T follicular helper cell (primary cell): ENCODE results near the gene SMU1.
A peak's percentile ranks its signal among the peaks of the same experiment; 100 is the strongest.

Experiments
- DNase-seq: peaks from one replicate; pipeline ENCODE4 v3.0.0-alpha.2; 2020; ENCODE audit warnings: low read depth
- total RNA-seq, 2 experiments: gene quantifications; one replicate each; lab custom pipeline; 2026; lab: John Stamatoyannopoulos, UW

Gene SMU1
- total RNA-seq: 171 to 244 reads per million in 2 experiments

DNA sequence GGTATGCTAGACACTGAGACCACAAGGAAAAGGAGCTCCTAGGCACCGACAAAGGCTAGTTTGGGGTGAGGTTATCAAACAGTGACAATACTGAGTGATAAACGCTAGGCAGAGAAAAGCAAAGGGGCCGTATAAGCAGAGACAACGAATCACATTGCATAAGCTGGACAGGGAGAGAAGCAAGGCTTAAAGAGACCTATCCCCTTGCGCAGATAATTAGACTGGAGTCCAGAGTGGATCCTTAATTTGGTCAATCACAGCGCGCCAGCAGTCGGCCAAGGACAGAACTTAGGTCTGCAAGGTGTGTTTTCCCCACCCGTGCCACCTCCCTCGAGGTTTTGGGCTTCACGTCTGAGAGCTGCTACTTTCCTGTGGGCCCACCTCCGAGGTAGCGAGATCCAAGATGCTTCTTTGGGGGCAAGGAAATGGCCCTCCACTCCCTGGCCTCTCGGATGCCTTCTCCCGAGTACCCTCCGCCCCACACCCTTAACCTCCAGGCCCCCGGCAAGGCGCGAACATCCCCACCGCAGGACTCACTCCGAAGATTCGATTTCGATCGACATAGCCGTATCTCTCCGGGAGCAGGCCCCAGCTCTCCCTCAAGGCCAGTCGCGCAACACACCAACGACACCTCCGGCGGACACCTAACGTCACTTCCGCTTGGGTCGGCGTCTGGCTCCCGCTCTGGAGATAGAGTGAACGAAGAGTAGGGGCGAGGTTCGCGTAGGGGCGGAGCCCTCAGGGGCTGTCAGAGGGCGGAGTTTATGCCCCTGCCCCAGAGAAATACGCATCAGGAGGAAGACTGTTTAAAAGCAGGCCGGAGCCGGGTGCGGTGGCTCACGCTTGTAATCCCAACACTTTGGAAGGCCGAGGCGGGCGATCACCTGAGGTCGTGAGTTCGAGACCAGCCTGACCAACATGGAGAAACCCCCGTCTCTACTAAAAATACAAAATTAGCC, at the start of gene SMU1:
SMU1 (minus strand) TSS at position 629 of the 959 bp plus-strand sequence; CDS start at position 563, 66 bp downstream.
- DNase-seq: peak; percentile 94

DNA sequence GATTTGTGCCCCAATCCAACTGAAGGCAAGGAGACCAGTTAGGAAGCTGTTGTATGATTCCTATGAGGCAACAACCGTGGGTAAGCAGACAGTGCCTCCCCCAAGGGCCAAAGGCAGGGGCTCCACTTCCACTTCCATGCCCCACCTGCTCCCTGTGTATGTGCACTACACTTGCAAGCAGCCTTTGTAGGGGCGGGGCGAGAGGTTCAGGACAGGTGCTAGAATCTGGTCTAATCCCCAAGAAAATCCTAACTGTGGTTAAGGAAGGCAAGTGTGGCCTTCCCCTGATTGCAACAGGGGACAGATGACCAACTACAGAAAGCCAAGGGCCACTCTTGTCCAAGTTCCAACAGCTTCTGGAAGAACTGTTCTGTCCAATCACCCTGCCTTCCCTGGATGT, 49.0 kb upstream of the SMU1 start:
- no peak for DNase-seq

DNA sequence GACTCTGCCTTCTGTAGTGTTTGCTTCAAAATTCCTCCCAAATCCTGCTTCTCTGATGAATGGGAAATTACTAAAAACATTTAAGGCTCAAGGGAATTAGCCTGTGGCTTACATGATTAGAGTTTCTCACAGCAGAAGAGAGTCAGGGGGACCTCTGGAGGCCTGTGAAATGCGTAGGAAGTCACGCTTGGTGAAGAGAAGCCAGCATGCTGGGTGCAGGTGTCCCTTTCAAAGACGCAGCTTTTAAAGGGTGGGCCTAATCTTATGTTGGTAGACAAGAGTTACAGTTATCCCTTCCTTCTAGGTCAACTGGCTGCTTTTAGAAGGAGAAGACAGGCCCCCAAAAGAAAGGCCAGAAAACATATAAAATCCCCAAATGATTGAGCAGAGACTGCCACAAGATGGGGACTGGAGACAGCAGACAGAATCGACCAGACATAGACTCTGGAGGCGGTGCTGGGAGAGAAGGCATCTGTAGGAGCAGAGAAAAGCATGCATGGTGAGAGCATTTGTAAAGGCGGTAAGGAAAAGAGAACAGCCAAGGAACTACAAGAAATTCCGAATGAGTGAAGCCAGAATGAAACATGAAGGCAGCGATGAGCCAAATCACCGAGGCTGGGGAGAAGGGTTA, 48.4 kb upstream of the SMU1 start:
- no peak for DNase-seq

DNA sequence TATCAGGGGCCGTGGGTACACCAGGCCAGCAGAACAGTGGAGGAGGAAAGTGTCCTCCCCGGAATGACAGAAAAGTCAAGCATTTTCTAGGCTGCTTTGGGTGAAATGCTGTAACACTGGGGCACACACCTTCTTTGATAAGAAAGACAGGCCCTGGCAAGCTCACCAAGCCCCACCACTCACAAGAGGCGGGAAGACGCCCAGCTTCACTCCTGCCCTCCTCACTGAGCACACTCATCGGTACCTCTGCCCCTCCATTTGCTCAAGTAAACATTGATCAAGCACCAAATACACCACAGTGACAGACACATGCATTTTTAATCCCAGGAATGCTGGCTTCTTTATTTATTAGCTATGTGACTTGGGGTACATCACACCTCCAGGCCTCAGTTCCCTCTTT, 47.6 kb upstream of the SMU1 start:
- DNase-seq: no peak

DNA sequence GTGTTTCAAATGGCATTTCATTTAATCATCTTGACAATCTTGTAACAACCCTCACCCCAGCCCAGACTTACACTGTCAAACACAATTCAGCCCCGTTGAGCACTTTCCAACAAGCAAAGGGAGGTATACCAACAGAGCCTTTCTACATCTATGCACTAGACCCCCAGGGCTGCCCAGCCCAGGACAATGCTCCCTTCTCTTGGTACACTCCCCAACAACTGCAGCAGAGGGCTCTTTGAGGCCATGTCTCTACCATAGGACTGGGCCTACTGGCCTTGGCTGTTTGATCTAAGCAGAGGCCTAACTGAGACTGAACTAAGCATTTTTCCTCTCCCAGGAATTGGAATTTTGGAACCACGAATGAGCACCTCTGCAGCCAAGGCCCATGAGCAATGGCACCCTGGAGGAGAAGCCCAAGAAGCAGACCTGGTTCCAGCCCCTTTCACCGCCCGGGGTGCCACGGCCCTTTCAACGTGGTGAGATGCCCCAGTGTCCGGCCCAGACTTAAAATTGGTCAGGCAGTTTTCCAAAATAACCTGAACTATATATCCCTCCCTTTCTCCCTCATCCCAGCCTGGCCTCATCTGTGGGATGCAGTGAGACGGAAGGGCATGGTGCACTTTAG, 47.0 kb upstream of the SMU1 start:
- no peak for DNase-seq

DNA sequence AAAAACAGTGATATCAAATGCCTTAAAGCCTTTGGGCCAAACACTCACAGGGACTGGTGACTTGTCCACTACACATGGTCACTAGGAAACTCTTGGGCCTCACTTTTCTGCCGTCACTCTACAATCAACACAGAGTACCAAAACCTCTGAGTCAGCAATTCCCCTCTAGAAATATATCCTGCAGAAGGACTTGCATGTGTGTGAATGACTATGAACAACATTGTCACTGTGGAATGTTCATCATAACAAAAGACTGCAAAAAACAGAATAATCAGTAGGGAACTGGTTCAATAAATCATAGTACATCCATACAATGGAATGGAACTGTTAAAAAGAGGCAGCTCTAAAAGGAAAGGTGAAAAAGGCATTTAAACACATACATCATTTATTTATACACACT, 44.1 kb upstream of the SMU1 start:
- no peak for DNase-seq

DNA sequence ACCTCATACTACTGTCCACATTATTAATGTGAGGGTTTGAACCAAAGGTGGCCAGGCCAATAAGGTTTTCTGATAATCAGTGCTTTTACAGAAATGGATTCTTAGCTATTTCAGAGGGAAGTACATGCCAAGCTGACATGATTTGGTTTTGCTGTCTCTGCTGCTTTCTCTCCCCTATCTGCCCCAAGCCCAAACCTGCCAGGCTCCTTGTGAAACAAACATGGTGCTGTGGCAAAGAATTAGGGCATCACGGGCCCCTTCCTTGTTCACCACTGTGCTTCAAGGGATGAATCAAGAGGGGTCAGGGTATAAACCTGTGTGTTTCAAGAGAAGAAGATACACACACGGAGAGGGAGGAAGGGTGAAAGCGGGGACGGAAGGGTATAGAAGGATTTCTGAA, 41.3 kb upstream of the SMU1 start:
- DNase-seq: no peak

DNA sequence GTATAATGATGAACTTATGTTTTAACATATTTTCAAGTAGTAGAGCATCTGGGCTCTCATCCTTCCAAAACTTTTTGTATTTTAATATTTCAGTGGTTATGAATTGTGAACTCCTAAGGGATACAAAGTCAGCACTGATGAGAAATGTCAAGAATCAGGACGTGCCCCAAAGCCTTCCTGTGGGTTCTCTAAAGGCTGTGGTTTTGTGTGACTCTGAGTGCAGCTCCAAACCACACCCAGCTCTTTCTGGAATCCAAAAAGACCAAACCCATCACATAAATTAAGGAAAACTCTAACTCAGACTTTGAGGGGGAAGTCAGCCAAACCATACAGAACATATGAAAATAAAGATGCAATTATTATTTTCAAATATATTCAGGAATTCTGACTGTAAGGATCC, 40.8 kb upstream of the SMU1 start:
- no peak for DNase-seq

DNA sequence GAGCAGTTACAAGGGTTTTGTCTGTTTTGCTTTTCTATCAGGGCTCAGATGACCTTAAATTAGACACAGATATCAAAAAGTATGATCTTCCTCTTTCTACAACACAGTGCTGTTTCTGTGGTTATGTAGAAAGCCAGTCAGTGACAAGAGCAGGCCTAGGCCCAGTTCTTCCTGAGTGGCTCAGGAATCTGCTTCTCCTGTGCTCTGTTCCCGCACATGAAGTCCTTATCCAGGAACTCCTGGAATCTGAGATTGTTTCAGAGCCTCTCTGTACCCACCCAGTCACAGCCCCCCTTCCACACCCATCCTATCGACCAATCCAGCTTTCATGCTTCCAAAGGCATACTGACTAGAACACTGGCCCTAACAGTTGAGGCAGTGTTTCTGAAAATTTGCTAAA, 40.4 kb upstream of the SMU1 start:
- DNase-seq: no peak

DNA sequence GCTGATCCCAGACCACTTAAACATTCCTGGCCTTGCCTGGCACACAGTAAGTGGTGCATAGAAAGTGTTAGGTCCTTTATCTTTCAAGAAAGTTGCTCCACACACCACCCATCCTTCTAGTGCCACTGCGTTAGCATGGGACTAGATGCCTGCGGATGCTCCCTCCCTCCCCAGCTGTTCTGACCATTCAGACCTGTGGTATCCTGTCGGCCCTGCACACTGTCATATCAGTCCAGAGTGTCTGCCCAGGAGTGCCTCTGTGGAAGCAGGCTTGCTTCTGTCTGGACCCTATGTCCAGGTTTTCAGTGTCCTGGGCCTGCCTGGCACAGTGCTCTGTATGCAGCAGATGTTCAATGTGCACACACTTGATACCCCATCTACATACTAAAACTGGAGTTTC, 38.3 kb upstream of the SMU1 start:
- DNase-seq: no peak

DNA sequence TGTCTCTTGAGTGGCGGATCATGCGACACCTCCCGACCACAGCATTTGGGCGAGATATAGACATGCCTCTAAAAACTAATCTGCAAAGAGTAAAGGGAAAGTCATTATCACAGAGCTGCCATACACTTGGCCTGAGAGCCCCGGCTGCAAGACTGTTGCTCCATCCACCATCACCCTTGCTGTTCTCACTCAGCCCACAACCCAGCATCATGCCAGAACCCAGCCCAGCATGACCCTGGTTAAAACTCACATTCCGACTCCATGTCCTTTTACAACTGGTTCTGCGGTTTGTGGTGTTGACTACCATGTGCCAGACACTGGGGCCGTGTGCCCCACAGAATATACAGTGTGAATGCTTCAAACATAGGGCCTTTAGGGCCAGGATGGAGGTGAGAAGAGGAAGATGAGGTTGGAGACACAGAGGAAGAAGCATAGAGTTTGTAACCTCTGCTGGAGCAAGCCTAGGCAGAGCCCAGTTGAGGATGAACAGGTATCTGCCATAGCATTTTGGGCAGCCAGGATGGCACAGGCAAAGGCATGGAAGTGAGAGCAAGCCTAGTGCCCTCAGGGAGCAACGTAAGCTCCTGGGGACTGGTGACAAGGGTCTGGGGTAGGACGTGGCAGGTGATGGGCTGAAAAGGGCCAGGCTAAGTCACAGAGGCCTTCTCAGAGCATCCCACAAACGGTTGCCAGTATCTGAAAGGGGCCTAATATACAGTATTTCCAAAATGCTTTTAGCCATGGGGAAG, 37.5 kb upstream of the SMU1 start:
- no peak for DNase-seq

DNA sequence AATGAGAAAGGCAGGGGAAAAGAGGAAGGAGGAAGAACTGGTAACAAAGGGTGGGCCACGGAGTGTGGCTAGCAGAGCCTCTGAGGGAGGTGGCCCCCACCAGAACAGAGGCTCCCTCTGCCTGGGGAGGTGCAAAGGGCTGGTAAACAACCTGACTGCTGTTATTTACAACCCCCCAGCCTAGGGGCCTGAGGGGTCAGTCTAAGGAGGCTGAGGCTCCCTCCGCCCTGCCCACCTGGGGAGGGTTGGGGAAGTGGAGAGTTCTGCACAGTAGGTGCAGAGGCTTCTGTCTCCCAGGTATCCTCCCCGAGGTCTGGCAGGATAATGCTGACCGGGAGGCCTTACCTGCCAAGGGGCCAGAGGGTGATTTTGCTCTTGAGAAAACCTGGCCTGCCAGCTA, 35.6 kb upstream of the SMU1 start:
- no peak for DNase-seq

DNA sequence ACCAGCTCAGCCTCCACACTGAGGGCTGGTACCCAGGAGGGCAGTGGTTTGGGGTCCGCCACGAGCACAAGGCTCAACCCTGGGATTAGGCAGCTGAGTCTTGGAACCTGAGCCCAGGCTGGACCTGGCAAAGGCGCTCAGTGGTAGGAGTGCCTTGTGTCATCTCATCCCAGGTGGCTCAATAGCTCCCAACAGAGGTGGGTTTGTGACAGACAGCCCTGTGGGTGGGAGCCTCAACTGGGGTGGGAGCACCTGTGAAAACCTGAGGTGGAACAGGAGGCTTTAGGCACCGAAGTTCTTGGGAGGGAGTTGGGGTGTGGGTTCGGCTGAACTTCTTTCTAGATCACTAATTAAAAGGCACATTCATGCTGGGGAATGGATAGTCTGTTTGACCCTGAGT, 35.2 kb upstream of the SMU1 start:
- no peak for DNase-seq

DNA sequence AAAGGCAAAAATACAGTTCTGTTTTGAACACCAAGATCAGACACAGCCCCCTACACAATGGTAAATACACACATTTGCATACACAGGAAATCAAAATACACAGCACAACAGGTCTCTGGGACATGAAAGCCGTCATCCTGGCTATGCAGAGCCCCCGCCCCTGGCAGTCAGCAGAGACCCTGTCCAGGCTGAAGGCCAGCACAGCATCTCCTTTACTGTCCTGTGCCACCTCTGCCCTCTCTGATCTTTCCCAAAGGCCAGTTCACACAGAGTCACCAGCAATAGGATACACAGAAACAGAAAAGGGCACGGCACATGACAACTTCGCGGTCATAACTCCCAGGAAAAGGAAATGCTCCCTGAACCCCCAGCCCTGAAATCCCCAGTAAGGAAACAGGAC, 34.2 kb upstream of the SMU1 start:
- DNase-seq: no peak

DNA sequence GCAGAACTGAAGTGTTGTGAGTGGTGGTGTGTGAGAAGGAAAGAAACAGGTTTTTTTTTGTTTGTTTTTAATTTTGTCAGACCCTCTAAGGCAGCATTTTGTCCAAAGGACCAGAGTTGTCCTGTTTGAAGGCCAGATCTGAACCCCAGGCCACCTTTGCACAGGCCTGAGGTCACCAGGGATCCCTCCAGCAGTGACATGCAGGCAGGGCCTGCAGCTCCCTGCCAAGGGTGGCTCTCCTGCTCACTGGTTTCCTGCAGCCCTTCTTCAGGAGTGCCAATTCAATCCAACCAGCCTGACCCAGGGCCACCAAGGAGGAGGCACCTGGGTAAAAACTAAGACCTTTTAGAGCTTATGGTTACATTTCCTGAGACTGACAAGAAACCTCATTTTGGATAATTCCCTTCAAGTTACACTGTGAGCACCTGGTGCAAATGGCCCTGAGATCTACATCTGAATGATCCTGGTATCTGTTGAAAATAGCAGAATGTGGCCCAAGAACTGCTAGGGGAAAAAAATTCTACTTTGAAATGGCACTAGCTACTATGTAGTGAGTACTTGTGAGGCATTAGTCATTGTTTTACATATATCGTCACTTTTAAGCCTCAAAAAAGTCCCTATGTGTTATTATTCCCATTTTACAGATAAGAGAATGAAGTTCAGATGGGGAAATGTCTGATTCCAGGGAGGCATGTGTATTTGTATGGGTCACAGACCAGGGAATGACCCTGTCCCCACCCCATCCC, 33.5 kb upstream of the SMU1 start:
- no peak for DNase-seq

DNA sequence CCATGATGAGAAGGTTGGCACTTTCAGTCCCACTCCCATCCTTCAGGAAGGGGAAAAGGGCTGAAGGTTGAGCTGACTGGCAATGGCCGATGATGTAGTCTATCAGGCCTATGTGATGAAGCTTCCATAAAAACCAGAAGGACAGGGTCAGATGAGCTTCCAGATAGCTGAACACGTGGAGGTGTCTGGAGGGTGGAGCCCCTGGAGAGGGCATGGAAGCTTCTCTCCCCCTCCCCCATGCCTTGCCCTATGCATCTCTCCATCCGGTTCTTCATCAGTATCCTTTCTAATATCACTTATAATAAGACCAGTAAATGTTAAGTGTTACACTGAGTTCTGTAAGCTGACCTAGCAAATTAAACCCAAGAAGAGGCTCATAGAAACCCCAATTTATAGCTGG, 32.6 kb upstream of the SMU1 start:
- DNase-seq: no peak

DNA sequence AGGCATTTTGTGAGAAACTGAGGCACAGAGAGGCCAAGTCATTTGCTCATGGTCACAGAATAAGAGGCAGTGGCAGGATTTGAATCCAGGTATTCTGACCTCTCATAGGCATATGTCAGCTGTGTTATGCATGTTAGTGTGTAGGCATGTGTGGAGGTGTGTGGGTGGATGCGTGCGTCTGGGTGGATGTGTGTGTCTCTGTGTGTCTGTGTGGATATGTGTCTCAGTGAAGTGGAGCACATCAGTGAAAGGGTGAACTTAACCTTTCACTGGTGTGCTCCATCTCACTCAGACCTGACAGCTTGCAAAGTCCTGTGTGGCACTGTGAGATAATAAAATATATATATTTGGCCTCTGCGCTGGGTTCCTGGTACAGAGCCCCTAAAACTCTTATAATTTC, 32.0 kb upstream of the SMU1 start:
- no peak for DNase-seq

DNA sequence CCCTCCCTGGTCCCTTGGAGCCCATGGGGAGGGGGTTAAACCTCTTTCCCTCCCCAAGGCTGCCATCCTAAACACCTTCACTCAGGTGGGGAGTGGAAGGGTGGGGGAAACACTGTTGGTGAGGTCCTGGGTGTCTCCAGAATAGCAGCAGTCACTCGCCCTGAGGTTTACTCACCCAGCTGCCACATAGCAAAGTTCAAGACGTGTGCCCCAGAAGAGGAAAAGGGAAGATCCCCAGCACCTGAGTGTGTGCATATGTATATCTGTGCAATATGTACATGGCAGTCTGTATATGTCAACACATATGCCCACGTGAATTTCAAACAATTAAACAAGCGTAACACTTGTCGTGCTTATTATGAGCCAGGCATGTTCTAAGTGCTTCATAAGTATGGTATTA, 31.3 kb upstream of the SMU1 start:
- DNase-seq: no peak

DNA sequence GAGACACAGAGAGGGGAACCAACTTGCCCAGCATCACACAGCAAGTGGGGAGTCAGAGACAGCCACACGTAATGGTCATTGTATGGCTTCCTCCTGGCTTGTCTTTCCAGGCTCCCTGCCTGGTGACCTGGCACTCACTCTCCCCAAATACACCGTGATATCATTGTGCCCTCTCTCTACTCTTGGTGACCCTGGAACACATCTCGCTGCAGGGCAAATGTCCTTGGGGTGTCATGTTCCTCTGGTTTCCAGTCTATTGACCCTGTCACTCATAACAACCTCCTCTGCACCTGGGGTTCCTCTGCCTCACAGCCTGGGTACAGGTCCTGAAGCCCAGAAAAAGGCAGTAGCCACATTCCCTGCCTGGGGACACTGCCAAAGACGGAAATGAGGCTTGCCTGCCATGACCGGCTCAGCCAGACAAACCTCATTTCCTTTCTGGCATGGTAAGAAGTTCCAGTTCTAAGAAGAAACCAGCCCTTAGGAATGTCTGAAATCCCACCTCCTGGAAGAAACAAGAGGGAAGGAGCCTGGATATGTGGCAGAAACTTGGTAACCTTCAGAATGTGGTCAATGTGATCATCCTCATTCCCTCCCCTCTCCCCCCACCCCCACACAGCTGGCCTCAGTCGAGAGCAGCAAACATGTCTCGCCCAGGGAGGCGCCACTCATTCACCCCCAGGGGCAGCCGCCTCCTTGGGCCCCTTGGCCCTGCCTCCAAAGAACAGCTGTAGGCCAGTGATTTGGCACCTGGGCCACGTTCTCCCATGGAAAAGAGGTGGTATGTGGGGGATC, 30.6 kb upstream of the SMU1 start:
- no peak for DNase-seq

DNA sequence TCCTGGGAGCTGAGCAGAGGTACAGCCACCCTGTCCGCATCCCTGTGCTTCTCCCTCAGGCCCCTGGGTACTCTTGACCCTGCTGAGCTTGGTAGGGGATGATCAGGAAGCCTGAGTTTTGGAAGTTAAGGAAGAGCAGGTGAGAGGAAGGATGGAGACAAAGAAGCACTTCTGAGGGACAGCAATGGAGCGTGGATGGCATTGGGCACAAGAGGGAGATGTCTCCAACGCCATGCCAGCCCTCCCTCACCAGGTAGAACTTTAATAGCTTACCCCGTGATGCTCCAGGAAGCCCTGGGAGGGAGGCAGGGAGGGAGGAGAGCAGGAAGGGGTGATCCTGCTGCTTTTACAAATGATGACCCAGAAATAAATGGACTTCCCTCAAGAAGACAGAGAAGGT, 29.9 kb upstream of the SMU1 start:
- no peak for DNase-seq

DNA sequence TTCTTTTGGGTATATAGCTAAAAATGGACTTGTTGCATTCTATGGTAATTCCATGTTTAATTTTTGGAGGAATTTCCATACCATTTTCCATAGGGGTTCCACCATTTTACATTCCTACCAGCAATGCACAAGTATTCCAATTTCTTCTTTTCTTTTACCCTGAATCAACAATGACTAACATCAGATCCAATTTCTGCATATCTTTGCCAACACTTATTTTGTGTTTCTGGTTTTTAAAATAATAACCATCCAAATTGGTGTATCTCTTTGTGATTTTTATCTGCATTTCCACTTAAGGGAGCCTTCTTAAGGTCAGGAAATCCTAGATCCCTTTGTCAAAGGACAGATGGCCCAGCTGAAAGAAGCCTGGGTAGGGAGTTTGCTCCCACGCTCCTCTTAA, 29.5 kb upstream of the SMU1 start:
- DNase-seq: no peak
